ENCODE data around the gene LTBP1.

Gene LTBP1

GRCh38 chr2:33322612-33323011, 375.9 kb downstream of the LTBP1 start:
- TF ChIP-seq, protein P1, sequence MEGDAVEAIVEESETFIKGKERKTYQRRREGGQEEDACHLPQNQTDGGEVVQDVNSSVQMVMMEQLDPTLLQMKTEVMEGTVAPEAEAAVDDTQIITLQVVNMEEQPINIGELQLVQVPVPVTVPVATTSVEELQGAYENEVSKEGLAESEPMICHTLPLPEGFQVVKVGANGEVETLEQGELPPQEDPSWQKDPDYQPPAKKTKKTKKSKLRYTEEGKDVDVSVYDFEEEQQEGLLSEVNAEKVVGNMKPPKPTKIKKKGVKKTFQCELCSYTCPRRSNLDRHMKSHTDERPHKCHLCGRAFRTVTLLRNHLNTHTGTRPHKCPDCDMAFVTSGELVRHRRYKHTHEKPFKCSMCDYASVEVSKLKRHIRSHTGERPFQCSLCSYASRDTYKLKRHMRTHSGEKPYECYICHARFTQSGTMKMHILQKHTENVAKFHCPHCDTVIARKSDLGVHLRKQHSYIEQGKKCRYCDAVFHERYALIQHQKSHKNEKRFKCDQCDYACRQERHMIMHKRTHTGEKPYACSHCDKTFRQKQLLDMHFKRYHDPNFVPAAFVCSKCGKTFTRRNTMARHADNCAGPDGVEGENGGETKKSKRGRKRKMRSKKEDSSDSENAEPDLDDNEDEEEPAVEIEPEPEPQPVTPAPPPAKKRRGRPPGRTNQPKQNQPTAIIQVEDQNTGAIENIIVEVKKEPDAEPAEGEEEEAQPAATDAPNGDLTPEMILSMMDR (IDR thresholded peaks at IDR 0.05; ENCODE audit: low read depth, low read length), result no peak
- in situ Hi-C loops (cut with HindIII; ENCODE audit: low sequenced_read_pairs), result no loop called here
- no peak overlapping the region for H3K4me3 ChIP-seq (ENCODE audit: low read depth, low read length)
- DNase-seq (ENCODE audit: low read depth, low spot score), result no peak

DNA sequence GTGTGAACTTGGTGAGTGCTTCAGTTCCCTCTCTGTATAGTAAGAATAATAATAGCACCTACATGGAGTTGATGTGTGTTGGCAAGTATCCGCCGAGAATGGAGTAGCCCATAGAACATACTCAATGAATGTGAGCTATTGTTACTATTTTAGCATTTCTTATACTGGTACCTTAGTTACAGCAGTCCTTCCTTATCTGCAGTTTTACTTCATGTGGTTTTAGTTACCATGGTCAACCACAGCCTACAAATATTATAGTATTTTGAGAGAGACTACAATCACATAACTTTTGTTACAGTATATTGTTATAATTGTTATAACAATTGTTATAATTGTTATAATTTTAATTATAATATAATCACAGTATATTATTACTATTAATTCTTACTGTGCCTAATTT, 377.2 kb downstream of the LTBP1 start:
- no peak for DNase-seq (ENCODE audit: low read depth, low spot score)
- in situ Hi-C loops (cut with HindIII; ENCODE audit: low sequenced_read_pairs), result no loop called here
- TF ChIP-seq, protein P1 (IDR thresholded peaks at IDR 0.05; ENCODE audit: low read depth, low read length), result no peak
- no peak overlapping the region for H3K4me3 ChIP-seq (ENCODE audit: low read depth, low read length)

- DNase-seq (ENCODE audit: low read depth, low spot score), result no peak
- H3K4me3 ChIP-seq (ENCODE audit: low read depth, low read length), result no peak overlapping the region
- TF ChIP-seq, protein P1 (IDR thresholded peaks at IDR 0.05; ENCODE audit: low read depth, low read length), result no peak
- in situ Hi-C loops (cut with HindIII; ENCODE audit: low sequenced_read_pairs), result no loop called here
These were observed 379.3 kb downstream of the LTBP1 start for GRCh38 chr2:33326100-33326499.

DNA sequence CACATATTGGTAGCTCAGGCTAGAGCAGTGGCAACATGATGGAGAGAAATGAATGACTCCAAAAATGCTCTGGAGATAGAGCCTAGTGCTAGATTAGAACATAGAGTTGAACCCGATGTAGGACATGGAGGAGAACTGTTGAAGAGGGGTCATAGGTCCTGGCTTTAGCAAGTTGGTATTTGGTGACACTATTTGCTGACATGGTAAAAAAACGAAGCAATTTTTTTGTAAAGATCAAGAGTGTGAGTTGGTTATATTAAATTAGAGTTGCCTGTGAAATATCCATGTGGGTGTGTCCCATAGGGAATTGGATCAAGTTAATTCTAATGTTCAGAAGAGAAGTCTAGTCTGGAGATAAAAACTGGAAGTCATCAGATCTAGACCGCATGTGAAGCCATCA, 386.7 kb downstream of the LTBP1 start:
- in situ Hi-C loops (cut with HindIII; ENCODE audit: low sequenced_read_pairs), result no loop called here
- H3K4me3 ChIP-seq (ENCODE audit: low read depth, low read length), result no peak overlapping the region
- TF ChIP-seq, protein P1 (IDR thresholded peaks at IDR 0.05; ENCODE audit: low read depth, low read length), result no peak
- no peak for DNase-seq (ENCODE audit: low read depth, low spot score)

GRCh38 chr2:33334083-33334482, 387.3 kb downstream of the LTBP1 start:
- no peak for DNase-seq (ENCODE audit: low read depth, low spot score)
- TF ChIP-seq, protein P1 (IDR thresholded peaks at IDR 0.05; ENCODE audit: low read depth, low read length), result no peak
- in situ Hi-C loops (cut with HindIII; ENCODE audit: low sequenced_read_pairs), result no loop called here
- H3K4me3 ChIP-seq (ENCODE audit: low read depth, low read length), result no peak overlapping the region

DNA sequence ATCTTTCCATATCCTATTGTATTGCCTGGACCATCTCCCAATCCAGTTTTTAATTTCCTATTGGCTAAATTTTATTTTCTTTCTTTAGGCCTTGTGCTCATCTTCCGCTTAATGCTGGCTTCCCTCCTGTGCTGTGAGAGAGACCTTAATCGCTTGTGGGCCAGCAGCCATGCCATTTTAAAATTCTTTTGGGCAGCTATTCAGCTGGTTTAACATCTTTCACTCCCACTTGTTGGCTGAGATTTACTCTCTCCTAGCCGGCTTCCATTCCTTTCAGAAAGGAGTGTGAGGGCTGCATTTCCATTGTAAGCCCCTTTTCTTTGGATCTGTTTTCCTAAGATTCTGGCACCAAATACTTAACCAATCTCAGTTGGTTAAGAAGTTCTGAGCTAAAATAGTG, 388.8 kb downstream of the LTBP1 start:
- no peak overlapping the region for H3K4me3 ChIP-seq (ENCODE audit: low read depth, low read length)
- TF ChIP-seq, protein P1 (IDR thresholded peaks at IDR 0.05; ENCODE audit: low read depth, low read length), result no peak
- in situ Hi-C loops (cut with HindIII; ENCODE audit: low sequenced_read_pairs), result no loop called here
- DNase-seq (ENCODE audit: low read depth, low spot score), result no peak

Measured in astrocyte of the spinal cord (primary cell).